K562 (cell line): ENCODE data around the gene PLA2G2C. TPM values are rescaled to one million over a fixed set of nuclear protein-coding genes. Genes with fewer than 3 reads are reported as not detected.

ENCODE experiments used
- CBFA2T2 ChIP-seq: fragments of 450-650 bp; conservative IDR thresholded peaks from 2 replicates; pipeline ENCODE4 v1.6.1; 2017; ENCODE audit warnings: mild to moderate bottlenecking
- DIDO1 ChIP-seq: fragments of 450-650 bp; IDR thresholded peaks from 2 replicates; pipeline ENCODE4 v1.6.1; 2016; ENCODE audit warnings: low read depth, missing biosample characterization, missing genetic modification characterization
- DPF2 ChIP-seq: fragments of 450-650 bp; IDR thresholded peaks from 2 replicates; pipeline ENCODE4 v1.6.1; 2016
- FOXK1 ChIP-seq: sonication (generic); formaldehyde crosslinking; IDR thresholded peaks from 2 replicates; pipeline ENCODE4 v1.8.0; 2022; ENCODE audit warnings: missing genetic modification reagents, mild to moderate bottlenecking, borderline replicate concordance
- FOXM1 ChIP-seq, 2 experiments: fragments of 450-650 bp in 1 of 2; sonication (generic) in 1 of 2; formaldehyde crosslinking in 1 of 2; IDR thresholded peaks; 2 replicates each; pipeline versions ENCODE4 v1.6.1 to v1.9.0; 2017 to 2022; ENCODE audit warnings: low read depth in 2 of 2, mild to moderate bottlenecking in 2 of 2, missing genetic modification reagents in 1 of 2, moderate library complexity in 1 of 2
- FOXP1 ChIP-seq: sonication (generic); formaldehyde crosslinking; IDR thresholded peaks from 2 replicates; pipeline ENCODE4 v1.8.0; 2022; ENCODE audit warnings: mild to moderate bottlenecking, missing genetic modification reagents
- GATAD2B ChIP-seq: fragments of 450-650 bp; IDR thresholded peaks from 2 replicates; pipeline ENCODE4 v1.6.1; 2017; ENCODE audit warnings: mild to moderate bottlenecking, borderline replicate concordance
- NCOA2 ChIP-seq, 2 experiments: fragments of 450-650 bp; IDR thresholded peaks; 2 replicates each; pipeline ENCODE4 v1.6.1; 2018; ENCODE audit warnings: mild to moderate bottlenecking in 2 of 2, moderate library complexity in 1 of 2; ENCODE audit not compliant: partially characterized antibody in 2 of 2
- PHF8 ChIP-seq: fragments of 200-600 bp; sonication (generic); IDR thresholded peaks from 2 replicates; pipeline ENCODE4 v1.6.1; 2012; ENCODE audit warnings: mixed run types, mild to moderate bottlenecking, inconsistent platforms, low read length, moderate library complexity, borderline replicate concordance
- POLR2AphosphoS5 ChIP-seq: IDR thresholded peaks from 2 replicates; pipeline ENCODE4 v1.6.1; 2011; ENCODE audit warnings: mild to moderate bottlenecking, low read depth, low read length, moderate library complexity; ENCODE audit not compliant: control insufficient read depth, insufficient read depth
- ZNF134 ChIP-seq: fragments of 250-450 bp; sonication (Bioruptor Pico); conservative IDR thresholded peaks from 2 replicates; pipeline ENCODE4 v1.4.0; 2020
- ZNF197 ChIP-seq: fragments of 200-800 bp; sonication (Bioruptor generic); IDR thresholded peaks from 2 replicates; pipeline ENCODE4 v1.6.1; 2016; ENCODE audit warnings: low read depth, missing genetic modification characterization, missing compliant biosample characterization
- ZNF24 ChIP-seq: fragments of 450-650 bp; IDR thresholded peaks from 2 replicates; pipeline ENCODE4 v1.6.1; 2016
- ZNF644 ChIP-seq: fragments of 200-800 bp; sonication (Bioruptor generic); IDR thresholded peaks from 2 replicates; pipeline ENCODE4 v1.6.1; 2016; ENCODE audit warnings: low read depth, missing genetic modification characterization, missing compliant biosample characterization
- ZNF780A ChIP-seq: fragments of 250-450 bp; sonication (Bioruptor Pico); IDR thresholded peaks from 2 replicates; pipeline ENCODE4 v1.5.0; 2021; ENCODE audit warnings: mild to moderate bottlenecking
- polyA plus RNA-seq, 8 experiments: library from polyadenylated mRNA; depleted of rRNA in 4 of 8; stranded (reverse) in 5 of 8; unstranded in 3 of 8; fragments of >200 nt; fragmentation: Nextera tagmentation in 2 of 8; fragmentation: Illumina TruSeq in 1 of 8; extraction: Ambion mirVana in 2 of 8; extraction: Trizol in 1 of 8; gene quantifications; 2 replicates each; pipeline versions ENCODE4 v1.2.1 to v1.2.3, GENCODE V29; 2011 to 2014; ENCODE audit warnings: inconsistent platforms in 1 of 8, missing spikeins in 1 of 8
- total RNA-seq, 7 experiments: library from RNA; depleted of rRNA in 6 of 7; stranded (reverse); fragments of >200 nt in 6 of 7; fragmentation: Illumina TruSeq in 2 of 7; extraction: Trizol in 2 of 7; gene quantifications; 2 replicates each; pipeline versions ENCODE4 v1.2.1 to v1.2.3, GENCODE V29; 2011 to 2021; ENCODE audit warnings: low replicate concordance in 1 of 7
- TF ChIP-seq, protein P1 (sequence below): sonication (generic); formaldehyde crosslinking; IDR thresholded peaks from 2 replicates; pipeline ENCODE4 v1.8.0; 2022; ENCODE audit warnings: mild to moderate bottlenecking, missing genetic modification reagents
- TF ChIP-seq, protein P2 (sequence below): sonication (generic); formaldehyde crosslinking; IDR thresholded peaks from 2 replicates; pipeline ENCODE4 v1.8.1; 2023; ENCODE audit warnings: mild to moderate bottlenecking, missing genetic modification reagents
- TF ChIP-seq, protein P3 (sequence below): sonication (generic); formaldehyde crosslinking; IDR thresholded peaks from 2 replicates; pipeline ENCODE4 v1.8.0; 2022; ENCODE audit warnings: mild to moderate bottlenecking, missing genetic modification reagents
- TF ChIP-seq, protein P4 (sequence below): fragments of 250-450 bp; sonication (Bioruptor Pico); IDR thresholded peaks from 2 replicates; pipeline ENCODE4 v1.4.0; 2020; ENCODE audit warnings: mild to moderate bottlenecking, moderate library complexity
- TF ChIP-seq, protein P5 (sequence below): fragments of 250-450 bp; sonication (Bioruptor Pico); IDR thresholded peaks from 2 replicates; pipeline ENCODE4 v1.8.0; 2021; ENCODE audit warnings: moderate library complexity, mild to moderate bottlenecking, inconsistent platforms

The PLA2G2C gene
- total and polyA plus RNA-seq, 9 of the 15 experiments (the other 6 are each of a cell fraction or from before 2014, with no cell fraction given): 0.14 to 0.49 (median 0.21) TPM

DNA sequence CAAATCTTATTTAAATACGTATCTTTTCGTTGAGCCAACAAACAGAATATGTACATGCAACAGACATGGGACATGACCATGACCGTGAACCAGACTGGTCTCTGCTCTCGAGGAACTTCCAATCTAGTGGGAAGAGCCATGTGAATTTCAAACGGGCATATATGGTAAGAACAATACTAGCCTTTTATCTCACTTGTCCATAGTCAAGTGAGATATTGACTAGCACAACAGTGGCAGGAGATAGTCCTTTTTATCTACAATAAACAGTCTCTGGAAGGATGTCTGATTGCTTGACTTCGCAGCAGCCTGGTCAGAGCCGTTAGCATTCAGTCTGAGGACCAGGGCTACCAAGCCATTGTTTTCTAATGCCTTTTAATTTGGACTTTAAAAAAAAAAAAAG, 12.6 kb upstream of the PLA2G2C start (continued):
- TF ChIP-seq, protein P1, sequence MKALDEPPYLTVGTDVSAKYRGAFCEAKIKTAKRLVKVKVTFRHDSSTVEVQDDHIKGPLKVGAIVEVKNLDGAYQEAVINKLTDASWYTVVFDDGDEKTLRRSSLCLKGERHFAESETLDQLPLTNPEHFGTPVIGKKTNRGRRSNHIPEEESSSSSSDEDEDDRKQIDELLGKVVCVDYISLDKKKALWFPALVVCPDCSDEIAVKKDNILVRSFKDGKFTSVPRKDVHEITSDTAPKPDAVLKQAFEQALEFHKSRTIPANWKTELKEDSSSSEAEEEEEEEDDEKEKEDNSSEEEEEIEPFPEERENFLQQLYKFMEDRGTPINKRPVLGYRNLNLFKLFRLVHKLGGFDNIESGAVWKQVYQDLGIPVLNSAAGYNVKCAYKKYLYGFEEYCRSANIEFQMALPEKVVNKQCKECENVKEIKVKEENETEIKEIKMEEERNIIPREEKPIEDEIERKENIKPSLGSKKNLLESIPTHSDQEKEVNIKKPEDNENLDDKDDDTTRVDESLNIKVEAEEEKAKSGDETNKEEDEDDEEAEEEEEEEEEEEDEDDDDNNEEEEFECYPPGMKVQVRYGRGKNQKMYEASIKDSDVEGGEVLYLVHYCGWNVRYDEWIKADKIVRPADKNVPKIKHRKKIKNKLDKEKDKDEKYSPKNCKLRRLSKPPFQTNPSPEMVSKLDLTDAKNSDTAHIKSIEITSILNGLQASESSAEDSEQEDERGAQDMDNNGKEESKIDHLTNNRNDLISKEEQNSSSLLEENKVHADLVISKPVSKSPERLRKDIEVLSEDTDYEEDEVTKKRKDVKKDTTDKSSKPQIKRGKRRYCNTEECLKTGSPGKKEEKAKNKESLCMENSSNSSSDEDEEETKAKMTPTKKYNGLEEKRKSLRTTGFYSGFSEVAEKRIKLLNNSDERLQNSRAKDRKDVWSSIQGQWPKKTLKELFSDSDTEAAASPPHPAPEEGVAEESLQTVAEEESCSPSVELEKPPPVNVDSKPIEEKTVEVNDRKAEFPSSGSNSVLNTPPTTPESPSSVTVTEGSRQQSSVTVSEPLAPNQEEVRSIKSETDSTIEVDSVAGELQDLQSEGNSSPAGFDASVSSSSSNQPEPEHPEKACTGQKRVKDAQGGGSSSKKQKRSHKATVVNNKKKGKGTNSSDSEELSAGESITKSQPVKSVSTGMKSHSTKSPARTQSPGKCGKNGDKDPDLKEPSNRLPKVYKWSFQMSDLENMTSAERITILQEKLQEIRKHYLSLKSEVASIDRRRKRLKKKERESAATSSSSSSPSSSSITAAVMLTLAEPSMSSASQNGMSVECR (CRISPR knock-in tag): no peak
- TF ChIP-seq FOXP1 (CRISPR knock-in tag) (no peak), CBFA2T2 (peak; percentile 97), ZNF24 (0 out of 2 replicates have a peak, but pooled peaks have one; percentile 37), GATAD2B (peak; percentile 65; the same call in 1 of the 2 replicates), ZNF134 (CRISPR knock-in tag) (no peak), FOXM1 (IDR thresholded peaks at IDR 0.05; ENCODE audit: low read depth) (peak; percentile 94), FOXM1 (CRISPR knock-in tag; IDR thresholded peaks at IDR 0.05; ENCODE audit: low read depth) (no peak), DIDO1 (tag) (no peak), ZNF644 (tag) (peak; percentile 80), FOXK1 (no peak), ZNF780A (CRISPR knock-in tag) (no peak), ZNF197 (CRISPR knock-in tag) (peak; percentile 54; the same call in 1 of the 2 replicates), DPF2 (peak; percentile 89), NCOA2 (IDR thresholded peaks at IDR 0.05; ENCODE audit: partially characterized antibody in 2 of 2) (peak in 1 of 2 experiments; percentile 8), PHF8 (no peak), POLR2AphosphoS5 (peak; percentile 69)
- TF ChIP-seq, protein P2, sequence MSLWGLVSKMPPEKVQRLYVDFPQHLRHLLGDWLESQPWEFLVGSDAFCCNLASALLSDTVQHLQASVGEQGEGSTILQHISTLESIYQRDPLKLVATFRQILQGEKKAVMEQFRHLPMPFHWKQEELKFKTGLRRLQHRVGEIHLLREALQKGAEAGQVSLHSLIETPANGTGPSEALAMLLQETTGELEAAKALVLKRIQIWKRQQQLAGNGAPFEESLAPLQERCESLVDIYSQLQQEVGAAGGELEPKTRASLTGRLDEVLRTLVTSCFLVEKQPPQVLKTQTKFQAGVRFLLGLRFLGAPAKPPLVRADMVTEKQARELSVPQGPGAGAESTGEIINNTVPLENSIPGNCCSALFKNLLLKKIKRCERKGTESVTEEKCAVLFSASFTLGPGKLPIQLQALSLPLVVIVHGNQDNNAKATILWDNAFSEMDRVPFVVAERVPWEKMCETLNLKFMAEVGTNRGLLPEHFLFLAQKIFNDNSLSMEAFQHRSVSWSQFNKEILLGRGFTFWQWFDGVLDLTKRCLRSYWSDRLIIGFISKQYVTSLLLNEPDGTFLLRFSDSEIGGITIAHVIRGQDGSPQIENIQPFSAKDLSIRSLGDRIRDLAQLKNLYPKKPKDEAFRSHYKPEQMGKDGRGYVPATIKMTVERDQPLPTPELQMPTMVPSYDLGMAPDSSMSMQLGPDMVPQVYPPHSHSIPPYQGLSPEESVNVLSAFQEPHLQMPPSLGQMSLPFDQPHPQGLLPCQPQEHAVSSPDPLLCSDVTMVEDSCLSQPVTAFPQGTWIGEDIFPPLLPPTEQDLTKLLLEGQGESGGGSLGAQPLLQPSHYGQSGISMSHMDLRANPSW: no peak
- TF ChIP-seq, protein P3, sequence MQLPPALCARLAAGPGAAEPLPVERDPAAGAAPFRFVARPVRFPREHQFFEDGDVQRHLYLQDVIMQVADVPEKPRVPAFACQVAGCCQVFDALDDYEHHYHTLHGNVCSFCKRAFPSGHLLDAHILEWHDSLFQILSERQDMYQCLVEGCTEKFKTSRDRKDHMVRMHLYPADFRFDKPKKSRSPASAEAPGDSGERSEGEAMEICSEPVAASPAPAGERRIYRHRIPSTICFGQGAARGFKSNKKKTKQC: no peak
- TF ChIP-seq, protein P4, sequence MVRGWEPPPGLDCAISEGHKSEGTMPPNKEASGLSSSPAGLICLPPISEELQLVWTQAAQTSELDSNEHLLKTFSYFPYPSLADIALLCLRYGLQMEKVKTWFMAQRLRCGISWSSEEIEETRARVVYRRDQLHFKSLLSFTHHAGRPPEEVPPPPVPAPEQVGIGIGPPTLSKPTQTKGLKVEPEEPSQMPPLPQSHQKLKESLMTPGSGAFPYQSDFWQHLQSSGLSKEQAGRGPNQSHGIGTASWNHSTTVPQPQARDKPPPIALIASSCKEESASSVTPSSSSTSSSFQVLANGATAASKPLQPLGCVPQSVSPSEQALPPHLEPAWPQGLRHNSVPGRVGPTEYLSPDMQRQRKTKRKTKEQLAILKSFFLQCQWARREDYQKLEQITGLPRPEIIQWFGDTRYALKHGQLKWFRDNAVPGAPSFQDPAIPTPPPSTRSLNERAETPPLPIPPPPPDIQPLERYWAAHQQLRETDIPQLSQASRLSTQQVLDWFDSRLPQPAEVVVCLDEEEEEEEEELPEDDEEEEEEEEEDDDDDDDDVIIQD (CRISPR knock-in tag): no peak
- TF ChIP-seq, protein P5, sequence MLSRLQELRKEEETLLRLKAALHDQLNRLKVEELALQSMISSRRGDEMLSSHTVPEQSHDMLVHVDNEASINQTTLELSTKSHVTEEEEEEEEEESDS (CRISPR knock-in tag): no peak
